ENCODE results near the gene CTRB1.

- no peak for TF ChIP-seq CTCF (IDR thresholded peaks at IDR 0.05; ENCODE audit: low read depth, low read length)
- no peak for TF ChIP-seq EZH2phosphoT487 (IDR thresholded peaks at IDR 0.05; ENCODE audit: low read depth)
These were observed 23.2 kb downstream of the CTRB1 start for GRCh38 chr16:75241955-75242354.
